Astrocyte (in vitro differentiated cells and primary cell): ENCODE measurements around the gene CD207. TPM values are rescaled to one million over a fixed set of nuclear protein-coding genes. Genes with fewer than 3 reads are reported as not detected.

Experiments
- DNase-seq: peaks from one replicate; pipeline ENCODE4 v3.0.0-alpha.2; 2010; ENCODE audit warnings: low read depth
- FAIRE-seq: peaks from 2 replicates; lab custom pipeline; 2011; peaks lifted over from hg19 to GRCh38; lab: Jason Lieb, UNC
- H2AFZ ChIP-seq: 2 replicates; pipeline ENCODE4 v1.6.0; 2012; ENCODE audit warnings: low read depth, low read length, inconsistent platforms
- H3K27ac ChIP-seq: 2 replicates; pipeline ENCODE4 v1.5.1; 2011; ENCODE audit warnings: low read depth, low read length, inconsistent platforms
- H3K27me3 ChIP-seq: 2 replicates; pipeline ENCODE4 v1.6.0; 2011; ENCODE audit warnings: low read length, inconsistent platforms; ENCODE audit not compliant: insufficient read depth
- H3K36me3 ChIP-seq: 2 replicates; pipeline ENCODE4 v1.5.1; 2011; ENCODE audit warnings: low read length, inconsistent platforms; ENCODE audit not compliant: insufficient read depth
- H3K4me1 ChIP-seq: 2 replicates; pipeline ENCODE4 v1.5.1; 2011; ENCODE audit warnings: low read length, inconsistent platforms; ENCODE audit not compliant: insufficient read depth
- H3K4me2 ChIP-seq: 2 replicates; pipeline ENCODE4 v1.6.0; 2012; ENCODE audit warnings: low read length, inconsistent platforms
- H3K4me3 ChIP-seq: 2 replicates; pipeline ENCODE4 v1.5.1; 2011; ENCODE audit warnings: low read depth, mild to moderate bottlenecking, low read length, inconsistent platforms; ENCODE audit not compliant: insufficient read depth
- H3K79me2 ChIP-seq: 2 replicates; pipeline ENCODE4 v1.6.0; 2012; ENCODE audit warnings: mild to moderate bottlenecking, low read length, inconsistent platforms; ENCODE audit not compliant: insufficient read depth
- H3K9ac ChIP-seq: 2 replicates; pipeline ENCODE4 v1.6.0; 2012; ENCODE audit warnings: mild to moderate bottlenecking, low read length, inconsistent platforms
- H3K9me3 ChIP-seq: 2 replicates; pipeline ENCODE4 v1.5.1; 2012; ENCODE audit warnings: low read depth, mild to moderate bottlenecking, low read length, inconsistent platforms; ENCODE audit not compliant: insufficient read depth
- H4K20me1 ChIP-seq: 2 replicates; pipeline ENCODE4 v1.6.0; 2012; ENCODE audit warnings: low read length, inconsistent platforms; ENCODE audit not compliant: insufficient read depth
- H3K27ac Mint-ChIP-seq: one replicate; pipeline ENCODE4 v1.8.0; 2021; ENCODE audit warnings: mild to moderate bottlenecking, mixed read lengths; ENCODE audit not compliant: unreplicated experiment
- H3K27me3 Mint-ChIP-seq: one replicate; pipeline ENCODE4 v1.8.0; 2021; ENCODE audit warnings: low read depth, mixed read lengths; ENCODE audit not compliant: unreplicated experiment
- H3K36me3 Mint-ChIP-seq: one replicate; pipeline ENCODE4 v1.8.0; 2021; ENCODE audit warnings: low read depth, mixed read lengths; ENCODE audit not compliant: unreplicated experiment
- H3K4me1 Mint-ChIP-seq: one replicate; pipeline ENCODE4 v1.8.0; 2021; ENCODE audit warnings: low read depth, mixed read lengths; ENCODE audit not compliant: unreplicated experiment
- H3K4me3 Mint-ChIP-seq: one replicate; pipeline ENCODE4 v1.8.0; 2021; ENCODE audit warnings: mild to moderate bottlenecking, moderate library complexity, mixed read lengths; ENCODE audit not compliant: unreplicated experiment
- H3K9me3 Mint-ChIP-seq: one replicate; pipeline ENCODE4 v1.8.0; 2021; ENCODE audit warnings: mild to moderate bottlenecking, mixed read lengths; ENCODE audit not compliant: unreplicated experiment
- EZH2 ChIP-seq: IDR thresholded peaks from 2 replicates; pipeline ENCODE4 v1.6.1; 2012; ENCODE audit warnings: mild to moderate bottlenecking, low read length, inconsistent platforms; ENCODE audit not compliant: insufficient read depth
- total RNA-seq: library from RNA; stranded (reverse); gene quantifications from 2 replicates; pipeline ENCODE4 v1.2.1, GENCODE V29; 2021
- TF ChIP-seq, protein P1 (sequence below): IDR thresholded peaks from 2 replicates; pipeline ENCODE4 v1.5.1; 2011; ENCODE audit warnings: low read depth, mild to moderate bottlenecking, inconsistent platforms, low read length, moderate library complexity; ENCODE audit not compliant: insufficient read depth

The CD207 gene
- total RNA-seq, 1 donor from 2014 or later = not detected

DNA sequence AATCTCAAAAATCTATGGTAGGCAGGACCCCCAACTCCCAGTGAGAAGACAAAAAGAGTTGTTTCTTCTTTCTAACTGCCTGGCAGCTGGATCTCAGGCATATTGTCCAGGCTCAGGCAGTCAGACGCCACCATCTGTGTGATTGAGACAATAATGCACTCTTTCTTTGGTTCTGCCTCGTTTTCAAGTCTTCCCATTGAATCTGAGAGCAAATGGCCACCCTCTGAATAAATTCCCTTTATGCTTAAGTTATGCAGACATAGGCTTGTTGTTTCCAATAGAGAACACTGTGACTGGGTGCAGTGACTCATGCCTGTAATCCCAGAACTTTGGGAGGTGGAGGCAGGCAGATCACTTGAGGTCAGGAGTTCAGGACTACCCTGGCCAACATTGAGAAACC is 15.3 kb upstream of the CD207 start:
- Histone ChIP-seq H3K4me1 (no peaks in the 10 kb centered on the region), H2AFZ (no peak overlapping the region), H4K20me1 (no peaks in the 10 kb centered on the region), H3K9ac (no peak overlapping the region), H3K36me3 (no peaks in the 10 kb centered on the region), H3K27ac (no peak overlapping the region), H3K4me3 (no peak overlapping the region), H3K9me3 (no peaks in the 10 kb centered on the region), H3K4me2 (no peak overlapping the region), H3K27me3 (peaks cover 16% of the 10 kb centered on the region), H3K79me2 (no peaks in the 10 kb centered on the region)
- Mint-ChIP-seq H3K4me3 (no peak overlapping the region), H3K27me3 (no peaks in the 10 kb centered on the region), H3K4me1 (peaks cover 3% of the 10 kb centered on the region), H3K27ac (no peak overlapping the region), H3K36me3 (no peaks in the 10 kb centered on the region), H3K9me3 (peaks cover 2% of the 10 kb centered on the region)
- FAIRE-seq = no peak
- DNase-seq = no peak
- TF ChIP-seq, protein P1, sequence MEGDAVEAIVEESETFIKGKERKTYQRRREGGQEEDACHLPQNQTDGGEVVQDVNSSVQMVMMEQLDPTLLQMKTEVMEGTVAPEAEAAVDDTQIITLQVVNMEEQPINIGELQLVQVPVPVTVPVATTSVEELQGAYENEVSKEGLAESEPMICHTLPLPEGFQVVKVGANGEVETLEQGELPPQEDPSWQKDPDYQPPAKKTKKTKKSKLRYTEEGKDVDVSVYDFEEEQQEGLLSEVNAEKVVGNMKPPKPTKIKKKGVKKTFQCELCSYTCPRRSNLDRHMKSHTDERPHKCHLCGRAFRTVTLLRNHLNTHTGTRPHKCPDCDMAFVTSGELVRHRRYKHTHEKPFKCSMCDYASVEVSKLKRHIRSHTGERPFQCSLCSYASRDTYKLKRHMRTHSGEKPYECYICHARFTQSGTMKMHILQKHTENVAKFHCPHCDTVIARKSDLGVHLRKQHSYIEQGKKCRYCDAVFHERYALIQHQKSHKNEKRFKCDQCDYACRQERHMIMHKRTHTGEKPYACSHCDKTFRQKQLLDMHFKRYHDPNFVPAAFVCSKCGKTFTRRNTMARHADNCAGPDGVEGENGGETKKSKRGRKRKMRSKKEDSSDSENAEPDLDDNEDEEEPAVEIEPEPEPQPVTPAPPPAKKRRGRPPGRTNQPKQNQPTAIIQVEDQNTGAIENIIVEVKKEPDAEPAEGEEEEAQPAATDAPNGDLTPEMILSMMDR = no peak
- TF ChIP-seq EZH2 = no peak

- Histone ChIP-seq H3K4me2 (no peak overlapping the region), H3K4me1 (no peaks in the 10 kb centered on the region), H3K4me3 (no peak overlapping the region), H3K36me3 (no peaks in the 10 kb centered on the region), H3K27me3 (peaks cover 2% of the 10 kb centered on the region), H3K79me2 (no peaks in the 10 kb centered on the region), H3K27ac (no peak overlapping the region), H4K20me1 (no peaks in the 10 kb centered on the region), H3K9ac (no peak overlapping the region), H2AFZ (no peak overlapping the region), H3K9me3 (no peaks in the 10 kb centered on the region)
- Mint-ChIP-seq H3K36me3 (no peaks in the 10 kb centered on the region), H3K4me3 (no peak overlapping the region), H3K27ac (no peak overlapping the region), H3K9me3 (peaks cover 5% of the 10 kb centered on the region), H3K27me3 (peaks cover 18% of the 10 kb centered on the region), H3K4me1 (no peaks in the 10 kb centered on the region)
- no peak for FAIRE-seq
- no peak for DNase-seq
- TF ChIP-seq, protein P1 = no peak
- TF ChIP-seq EZH2 = no peak
Measured at GRCh38 chr2:70842401-70842800, 6.8 kb upstream of the CD207 start.

- H3K9ac ChIP-seq = no peak overlapping the region
- H4K20me1 ChIP-seq = no peaks in the 10 kb centered on the region
- no peak overlapping the region for H3K27ac ChIP-seq
- H3K27ac Mint-ChIP-seq = no peak overlapping the region
- H3K27me3 Mint-ChIP-seq = peaks cover 50% of the 10 kb centered on the region
- no peaks in the 10 kb centered on the region for H3K36me3 ChIP-seq
- no peaks in the 10 kb centered on the region for H3K79me2 ChIP-seq
- H3K4me3 ChIP-seq = no peak overlapping the region
- no peak overlapping the region for H3K4me2 ChIP-seq
- peaks cover 3% of the 10 kb centered on the region for H3K9me3 Mint-ChIP-seq
- FAIRE-seq (no peak), DNase-seq (no peak)
- H3K4me1 ChIP-seq = no peaks in the 10 kb centered on the region
- peaks cover 2% of the 10 kb centered on the region for H3K9me3 ChIP-seq
- H2AFZ ChIP-seq = no peak overlapping the region
- no peak for TF ChIP-seq EZH2
- TF ChIP-seq, protein P1 = no peak
- no peaks in the 10 kb centered on the region for H3K4me1 Mint-ChIP-seq
- H3K27me3 ChIP-seq = peaks cover 7% of the 10 kb centered on the region
- H3K36me3 Mint-ChIP-seq = no peaks in the 10 kb centered on the region
- H3K4me3 Mint-ChIP-seq = no peak overlapping the region
Measured at GRCh38 chr2:70837980-70838925, 2.6 kb upstream of the CD207 start.
